WI38 (cell line): ENCODE data around the gene SDHAF4.

Experiments
- H3K4me3 ChIP-seq: 2 replicates; pipeline ENCODE4 v1.5.1; 2011; ENCODE audit warnings: low read depth, mild to moderate bottlenecking, control low read depth, low read length
- CTCF ChIP-seq: IDR thresholded peaks from 2 replicates; pipeline ENCODE4 v1.5.1; 2012; ENCODE audit warnings: low read depth, mild to moderate bottlenecking, control low read depth, low read length

Gene SDHAF4

GRCh38 chr6:70566751-70567382 lies at the start of gene SDHAF4:
SDHAF4 (plus strand) TSS chr6:70566930; CDS start chr6:70566941, 11 bp downstream.
- no peak for TF ChIP-seq CTCF
- H3K4me3 ChIP-seq = peak within 1 kb of the TSS; percentile 76

- H3K4me3 ChIP-seq = no peak overlapping the region
- TF ChIP-seq CTCF = no peak
These were observed 48.0 kb upstream of the SDHAF4 start for GRCh38 chr6:70518723-70519122.

- TF ChIP-seq CTCF = no peak
- H3K4me3 ChIP-seq = no peak overlapping the region
These were observed 46.2 kb upstream of the SDHAF4 start for GRCh38 chr6:70520575-70520974.

GRCh38 chr6:70524721-70525286 lies 41.9 kb upstream of the SDHAF4 start:
- H3K4me3 ChIP-seq = no peak overlapping the region
- TF ChIP-seq CTCF = no peak

GRCh38 chr6:70527071-70527737 lies 39.5 kb upstream of the SDHAF4 start:
- H3K4me3 ChIP-seq = no peak overlapping the region
- no peak for TF ChIP-seq CTCF

GRCh38 chr6:70530023-70530422 lies 36.7 kb upstream of the SDHAF4 start:
- H3K4me3 ChIP-seq = no peak overlapping the region
- TF ChIP-seq CTCF = no peak

- H3K4me3 ChIP-seq = no peak overlapping the region
- no peak for TF ChIP-seq CTCF
These were observed 35.6 kb upstream of the SDHAF4 start for GRCh38 chr6:70531133-70531532.
